Activated CD4-positive, alpha-beta T cell treated with anti-CD3 and anti-CD28 coated beads, Interleukin-2, amount 10 ng/mL, durations not matched to agents 24 days and 14 days (primary cell): ENCODE measurements around the gene SEPTIN10. TPM values are rescaled to one million over a fixed set of nuclear protein-coding genes. Genes with fewer than 3 reads are reported as not detected.

Experiments
- DNase-seq: peaks from one replicate; pipeline ENCODE4 v3.0.0; 2022
- H3K27ac Mint-ChIP-seq: one replicate; pipeline ENCODE4 v1.8.0; 2022; ENCODE audit warnings: mild to moderate bottlenecking, mixed read lengths
- H3K27me3 Mint-ChIP-seq: one replicate; pipeline ENCODE4 v1.8.0; 2022; ENCODE audit warnings: mixed read lengths
- H3K36me3 Mint-ChIP-seq: one replicate; pipeline ENCODE4 v1.8.0; 2022; ENCODE audit warnings: low read depth, mild to moderate bottlenecking, mixed read lengths
- H3K4me1 Mint-ChIP-seq: one replicate; pipeline ENCODE4 v1.8.0; 2021; ENCODE audit warnings: mixed read lengths
- H3K4me3 Mint-ChIP-seq: one replicate; pipeline ENCODE4 v1.8.0; 2022; ENCODE audit warnings: mild to moderate bottlenecking, moderate library complexity, mixed read lengths
- H3K9me3 Mint-ChIP-seq: one replicate; pipeline ENCODE4 v1.8.0; 2021; ENCODE audit warnings: mixed read lengths
- intact Hi-C: fragments of 100-400 bp; cut with micrococcal nuclease; formaldehyde crosslinking; loops from one replicate; pipeline ENCODE4 v1.15.1; 2023
- total RNA-seq: library from RNA; stranded (reverse); gene quantifications from 2 replicates; pipeline ENCODE4 v1.2.3, GENCODE V29; 2022

The SEPTIN10 gene
- total RNA-seq, 1 donor from 2014 or later: 0.14 TPM

- Mint-ChIP-seq H3K9me3 (no peaks in the 10 kb centered on the region), H3K36me3 (no peaks in the 10 kb centered on the region), H3K27me3 (peaks cover 17% of the 10 kb centered on the region), H3K27ac (no peak overlapping the region), H3K4me3 (no peak overlapping the region), H3K4me1 (no peaks in the 10 kb centered on the region)
- DNase-seq: no peak
- intact Hi-C loops: no loop called here
Observed at GRCh38 chr2:109624339-109624738, 10.6 kb upstream of the SEPTIN10 start.

- intact Hi-C loops: no loop called here
- Mint-ChIP-seq H3K9me3 (no peaks in the 10 kb centered on the region), H3K27me3 (peaks cover 20% of the 10 kb centered on the region), H3K27ac (no peak overlapping the region), H3K4me3 (no peak overlapping the region), H3K4me1 (no peaks in the 10 kb centered on the region), H3K36me3 (no peaks in the 10 kb centered on the region)
- no peak for DNase-seq
Observed at GRCh38 chr2:109623923-109624322, 10.2 kb upstream of the SEPTIN10 start.

DNA sequence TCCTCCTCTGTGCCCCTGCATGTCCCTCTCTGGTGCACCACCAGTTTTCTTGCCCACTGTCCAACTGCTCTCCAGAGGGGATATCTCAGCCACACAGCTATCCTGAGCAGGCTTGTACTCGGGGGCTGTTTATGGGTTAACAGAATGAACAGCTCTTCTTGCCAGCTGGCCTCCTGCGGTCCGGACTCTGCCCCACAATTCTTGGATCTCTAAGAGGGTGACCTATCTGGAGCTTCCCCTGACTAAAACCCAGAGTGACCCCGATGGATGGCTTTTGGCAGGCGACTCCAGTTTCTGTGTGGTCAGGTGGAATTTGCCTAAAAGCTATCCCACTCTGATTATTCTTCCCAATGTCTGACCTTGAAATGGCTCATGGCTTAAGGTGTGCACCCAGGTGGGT lies 9.5 kb upstream of the SEPTIN10 start:
- Mint-ChIP-seq H3K9me3 (no peaks in the 10 kb centered on the region), H3K27me3 (peaks cover 25% of the 10 kb centered on the region), H3K4me3 (no peak overlapping the region), H3K27ac (no peak overlapping the region), H3K36me3 (no peaks in the 10 kb centered on the region), H3K4me1 (no peaks in the 10 kb centered on the region)
- intact Hi-C loops: no loop called here
- no peak for DNase-seq

- no peak for DNase-seq
- Mint-ChIP-seq H3K4me3 (no peak overlapping the region), H3K36me3 (no peaks in the 10 kb centered on the region), H3K27ac (no peak overlapping the region), H3K9me3 (no peaks in the 10 kb centered on the region), H3K4me1 (no peaks in the 10 kb centered on the region), H3K27me3 (peaks cover 42% of the 10 kb centered on the region)
- intact Hi-C loops: no loop called here
Observed at GRCh38 chr2:109619032-109619615, 5.4 kb upstream of the SEPTIN10 start.

GRCh38 chr2:109616184-109616583 lies 2.4 kb upstream of the SEPTIN10 start:
- H3K4me1 Mint-ChIP-seq: peaks cover 5% of the 10 kb centered on the region
- peaks cover 61% of the 10 kb centered on the region for H3K27me3 Mint-ChIP-seq
- intact Hi-C loops: no loop called here
- no peak overlapping the region for H3K27ac Mint-ChIP-seq
- H3K36me3 Mint-ChIP-seq: peaks cover 2% of the 10 kb centered on the region
- no peak for DNase-seq
- H3K9me3 Mint-ChIP-seq: no peaks in the 10 kb centered on the region
- H3K4me3 Mint-ChIP-seq: peak overlapping the region; percentile 26

DNA sequence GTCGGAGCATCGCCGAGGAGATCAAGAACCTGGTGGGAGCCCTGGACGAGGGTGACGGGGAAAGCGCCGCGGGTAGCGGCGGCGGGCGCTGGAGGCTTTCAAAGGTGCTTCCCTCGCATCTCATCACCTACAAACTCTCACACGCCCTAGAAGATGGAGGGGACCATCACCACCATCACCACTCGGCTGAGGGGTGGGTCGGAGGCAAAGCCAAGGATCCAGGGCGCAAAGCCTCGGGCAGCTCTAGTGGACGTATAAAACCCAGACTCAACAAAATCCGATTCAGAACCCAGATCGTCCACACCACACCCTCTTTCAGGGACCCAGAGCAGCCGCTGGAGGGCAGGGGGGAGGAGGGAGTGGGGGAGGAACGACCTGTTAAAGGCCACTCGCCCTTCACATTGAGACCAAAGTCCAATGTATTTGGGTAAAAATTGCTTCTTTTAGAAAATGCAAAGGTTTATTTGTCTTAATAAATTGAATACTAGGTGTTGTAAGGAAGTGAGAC lies 1.9 kb upstream of the SEPTIN10 start:
- Mint-ChIP-seq H3K27ac (no peak overlapping the region), H3K4me3 (peak overlapping the region; percentile 48), H3K27me3 (peaks cover 66% of the 10 kb centered on the region), H3K4me1 (peaks cover 5% of the 10 kb centered on the region), H3K36me3 (peaks cover 2% of the 10 kb centered on the region), H3K9me3 (no peaks in the 10 kb centered on the region)
- DNase-seq: no peak
- intact Hi-C loops: no loop called here

GRCh38 chr2:109614715-109615636 lies 1.2 kb upstream of the SEPTIN10 start:
- DNase-seq: peak; percentile 58
- intact Hi-C loops: no loop called here
- Mint-ChIP-seq H3K4me1 (peaks cover 5% of the 10 kb centered on the region), H3K9me3 (no peaks in the 10 kb centered on the region), H3K36me3 (peaks cover 2% of the 10 kb centered on the region), H3K4me3 (no peak overlapping the region), H3K27ac (no peak overlapping the region), H3K27me3 (peaks cover 69% of the 10 kb centered on the region)

DNA sequence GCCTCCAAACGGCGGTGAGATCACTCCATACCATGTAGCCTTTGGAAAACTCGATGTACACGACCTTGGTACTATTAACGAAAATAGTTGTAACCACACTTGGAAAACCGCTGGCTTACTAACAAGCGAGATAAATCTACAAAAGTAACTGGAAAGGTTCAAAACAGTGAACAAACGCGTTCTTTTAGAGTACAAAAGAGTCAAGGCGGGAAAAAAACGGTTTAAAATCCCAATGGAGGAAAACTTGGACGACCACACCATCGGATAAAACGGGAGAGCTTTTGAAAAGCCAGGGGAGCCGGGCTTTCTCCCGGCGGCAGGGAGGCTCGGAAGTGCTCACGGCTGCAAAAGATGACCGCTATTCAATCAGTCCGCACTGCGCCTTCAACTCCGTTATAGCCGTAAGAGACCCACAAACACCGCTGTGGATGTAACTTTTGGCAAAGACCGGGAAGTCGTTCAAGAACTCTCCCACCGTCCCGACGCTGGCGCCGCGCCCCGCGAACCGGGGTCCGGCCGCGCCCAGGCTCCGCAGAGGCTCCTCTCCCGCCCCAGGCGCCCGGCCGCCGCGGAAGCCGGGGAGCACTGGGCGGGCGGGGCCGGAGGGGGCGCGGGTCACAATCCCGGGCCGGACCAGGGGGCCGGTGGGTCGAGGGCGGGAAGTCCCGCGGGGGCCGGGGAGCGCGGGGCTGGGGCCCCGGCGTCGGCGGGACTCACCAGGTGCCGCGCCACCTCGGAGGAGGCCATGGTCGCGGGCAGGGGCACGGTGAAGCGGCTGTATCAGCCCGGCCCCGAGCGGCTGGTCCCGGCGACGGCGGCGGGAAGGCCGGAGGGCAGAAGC lies 465 bp downstream of the SEPTIN10 start:
- H3K27ac Mint-ChIP-seq: no peak overlapping the region
- intact Hi-C loops: no loop called here
- peaks cover 70% of the 10 kb centered on the region for H3K27me3 Mint-ChIP-seq
- DNase-seq: no peak
- H3K36me3 Mint-ChIP-seq: peaks cover 2% of the 10 kb centered on the region
- peak overlapping the region; percentile 90 for H3K4me3 Mint-ChIP-seq
- no peaks in the 10 kb centered on the region for H3K9me3 Mint-ChIP-seq
- H3K4me1 Mint-ChIP-seq: peaks cover 11% of the 10 kb centered on the region

GRCh38 chr2:109611467-109612095 lies 2.2 kb downstream of the SEPTIN10 start:
- peaks cover 64% of the 10 kb centered on the region for H3K27me3 Mint-ChIP-seq
- intact Hi-C loops: no loop called here
- peaks cover 2% of the 10 kb centered on the region for H3K36me3 Mint-ChIP-seq
- H3K4me1 Mint-ChIP-seq: peaks cover 11% of the 10 kb centered on the region
- DNase-seq: no peak
- H3K4me3 Mint-ChIP-seq: no peak overlapping the region
- H3K27ac Mint-ChIP-seq: no peak overlapping the region
- H3K9me3 Mint-ChIP-seq: no peaks in the 10 kb centered on the region

- intact Hi-C loops: no loop called here
- Mint-ChIP-seq H3K4me1 (peaks cover 11% of the 10 kb centered on the region), H3K27me3 (peaks cover 55% of the 10 kb centered on the region), H3K27ac (no peak overlapping the region), H3K4me3 (no peak overlapping the region), H3K36me3 (peaks cover 2% of the 10 kb centered on the region), H3K9me3 (no peaks in the 10 kb centered on the region)
- no peak for DNase-seq
Observed at GRCh38 chr2:109609352-109610024, 4.3 kb downstream of the SEPTIN10 start.

DNA sequence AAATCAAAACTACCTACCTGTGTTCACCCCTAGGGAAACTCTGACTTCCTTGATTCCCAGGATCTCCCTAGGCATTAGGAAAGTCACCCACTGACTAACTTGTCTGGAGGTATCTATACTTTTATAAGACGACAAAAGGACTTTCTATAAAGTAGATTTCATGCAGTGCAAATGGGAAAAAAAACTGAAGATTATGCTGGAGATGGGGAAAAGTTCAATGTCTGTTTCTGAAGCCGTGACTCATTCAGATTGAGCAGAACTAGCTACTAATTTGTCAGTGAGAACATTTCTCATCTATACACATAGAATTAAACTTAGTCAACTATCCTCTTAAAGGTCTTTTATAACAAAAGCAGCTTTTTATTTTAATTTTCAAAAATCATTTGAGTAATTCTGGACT lies 6.0 kb downstream of the SEPTIN10 start:
- H3K4me1 Mint-ChIP-seq: peaks cover 6% of the 10 kb centered on the region
- H3K27me3 Mint-ChIP-seq: peaks cover 46% of the 10 kb centered on the region
- H3K9me3 Mint-ChIP-seq: no peaks in the 10 kb centered on the region

GRCh38 chr2:109604597-109604996 lies 9.2 kb downstream of the SEPTIN10 start:
- no peak for DNase-seq
- Mint-ChIP-seq H3K4me1 (peaks cover 4% of the 10 kb centered on the region), H3K27me3 (peaks cover 29% of the 10 kb centered on the region), H3K36me3 (no peaks in the 10 kb centered on the region), H3K27ac (no peak overlapping the region), H3K9me3 (no peaks in the 10 kb centered on the region), H3K4me3 (no peak overlapping the region)
- intact Hi-C loops: no loop called here

More for the DNA sequence above, 6.0 kb downstream of the SEPTIN10 start:
- intact Hi-C loops: no loop called here
- Mint-ChIP-seq H3K36me3 (no peaks in the 10 kb centered on the region), H3K27ac (no peak overlapping the region), H3K4me3 (no peak overlapping the region)
- DNase-seq: no peak

DNA sequence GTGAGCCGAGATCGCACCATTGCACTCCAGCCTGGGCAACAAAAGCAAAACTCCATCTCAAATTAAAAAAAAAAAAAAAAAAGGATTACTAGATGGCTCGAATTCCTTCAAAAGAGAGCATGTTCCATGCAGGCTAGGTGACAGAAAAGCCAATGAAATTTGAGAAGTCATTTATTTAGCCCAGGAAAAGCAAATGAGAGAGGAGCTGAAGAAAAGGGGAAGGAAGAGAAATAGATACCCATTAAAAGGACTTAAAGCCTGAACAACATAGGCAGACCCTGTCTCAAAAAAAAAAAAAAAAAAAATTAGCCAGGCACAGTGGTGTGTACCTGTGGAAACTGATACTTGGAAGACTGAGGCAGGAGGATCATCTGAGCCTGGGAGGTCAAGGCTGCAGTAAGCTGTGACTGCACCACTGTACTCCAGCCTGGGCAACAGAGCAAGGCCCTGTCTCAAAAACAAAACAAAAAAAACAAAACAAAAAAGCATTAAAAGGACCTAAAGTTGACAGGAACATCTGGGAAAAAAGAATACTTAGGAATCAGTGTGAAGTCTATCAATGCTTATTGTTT lies 11.1 kb downstream of the SEPTIN10 start:
- intact Hi-C loops: no loop called here
- no peak overlapping the region for H3K4me3 Mint-ChIP-seq
- H3K9me3 Mint-ChIP-seq: no peaks in the 10 kb centered on the region
- no peaks in the 10 kb centered on the region for H3K36me3 Mint-ChIP-seq
- no peak for DNase-seq
- no peaks in the 10 kb centered on the region for H3K4me1 Mint-ChIP-seq
- no peak overlapping the region for H3K27ac Mint-ChIP-seq
- peaks cover 16% of the 10 kb centered on the region for H3K27me3 Mint-ChIP-seq
